Kidney (tissue), 14 donors: Measurements from ENCODE around the gene ALAS1. TPM values are rescaled to one million over a fixed set of nuclear protein-coding genes. Genes with fewer than 3 reads are reported as not detected.

Source experiments
- DNase-seq, 5 donors: peaks; one replicate each; pipeline ENCODE4 v3.0.0-alpha.2; 2013 to 2020
- FAIRE-seq: peaks from 2 replicates; lab custom pipeline; 2012; peaks lifted over from hg19 to GRCh38; lab: Jason Lieb, UNC
- H3K27ac ChIP-seq, 2 donors: one replicate each; pipeline ENCODE4 v1.7.0; 2013; ENCODE audit warnings: low read depth in 2 of 2, low read length in 2 of 2, inconsistent platforms in 1 of 2
- H3K27me3 ChIP-seq: one replicate; pipeline ENCODE4 v1.7.1; 2013; ENCODE audit warnings: low read length, inconsistent platforms; ENCODE audit not compliant: control insufficient read depth, insufficient read depth
- H3K36me3 ChIP-seq, 3 donors: one replicate each; pipeline versions ENCODE4 v1.7.0 to v1.7.1; 2013; ENCODE audit warnings: low read length in 3 of 3, control low read depth in 1 of 3, inconsistent platforms in 1 of 3; ENCODE audit not compliant: insufficient read depth in 3 of 3, control insufficient read depth in 2 of 3
- H3K4me1 ChIP-seq, 3 donors: one replicate each; pipeline versions ENCODE4 v1.7.0 to v1.7.1; 2013; ENCODE audit warnings: low read length in 3 of 3, inconsistent platforms in 1 of 3, low read depth in 1 of 3; ENCODE audit not compliant: control insufficient read depth in 2 of 3, insufficient read depth in 2 of 3
- H3K4me3 ChIP-seq, 3 donors: one replicate each; pipeline versions ENCODE4 v1.7.0 to v1.8.1; 2013; ENCODE audit warnings: low read length in 3 of 3, control low read depth in 1 of 3, inconsistent platforms in 1 of 3
- H3K9ac ChIP-seq, 3 donors: one replicate each; pipeline versions ENCODE4 v1.7.0 to v1.7.1; 2013; ENCODE audit warnings: low read length in 3 of 3, control low read depth in 1 of 3, inconsistent platforms in 1 of 3
- H3K9me3 ChIP-seq, 3 donors: one replicate each; pipeline versions ENCODE4 v1.7.0 to v1.7.1; 2013; ENCODE audit warnings: low read length in 3 of 3, control low read depth in 1 of 3, inconsistent platforms in 1 of 3; ENCODE audit not compliant: control insufficient read depth in 2 of 3, insufficient read depth in 1 of 3
- CTCF ChIP-seq: IDR thresholded peaks from 3 replicates; pipeline ENCODE4 v1.5.1; 2012; ENCODE audit warnings: mild to moderate bottlenecking, moderate library complexity, borderline replicate concordance; ENCODE audit not compliant: insufficient read depth; ENCODE audit errors: extremely low read depth
- intact Hi-C: fragments of 100-400 bp; cut with DNase I; formaldehyde crosslinking; loops from one replicate; pipeline ENCODE4 v1.11.1; 2022
- polyA plus RNA-seq: library from polyadenylated mRNA; stranded (reverse); fragments of 350-450 nt; fragmentation: Illumina TruSeq; extraction: RNeasy Lipid Tissue Mini Kit (QIAGEN cat#74804); gene quantifications from one replicate; pipeline ENCODE4 v1.2.3, GENCODE V29; 2014; ENCODE audit warnings: low read depth, low replicate concordance; ENCODE audit not compliant: insufficient read depth
- total RNA-seq: library from RNA; stranded (reverse); fragmentation: NEBNext Ultra II Directional; extraction: Animal tissue kit (Norgen Biotek cat#: 25700); gene quantifications from one replicate; pipeline ENCODE4 v1.2.1, GENCODE V29; 2021
- donor health status: control.
- donor health status: control.
- donor health status: control.
- donor health status: control.
- donor health status: control.
- donor health status: DM: yes; HTN: yes; CAD: no.
- donor health status: Normal renal cell carcinoma (clear cell type).

ALAS1 gene
- total and polyA plus RNA-seq, 2 donors from 2014 or later, result 42.8 to 77.2 TPM

DNA sequence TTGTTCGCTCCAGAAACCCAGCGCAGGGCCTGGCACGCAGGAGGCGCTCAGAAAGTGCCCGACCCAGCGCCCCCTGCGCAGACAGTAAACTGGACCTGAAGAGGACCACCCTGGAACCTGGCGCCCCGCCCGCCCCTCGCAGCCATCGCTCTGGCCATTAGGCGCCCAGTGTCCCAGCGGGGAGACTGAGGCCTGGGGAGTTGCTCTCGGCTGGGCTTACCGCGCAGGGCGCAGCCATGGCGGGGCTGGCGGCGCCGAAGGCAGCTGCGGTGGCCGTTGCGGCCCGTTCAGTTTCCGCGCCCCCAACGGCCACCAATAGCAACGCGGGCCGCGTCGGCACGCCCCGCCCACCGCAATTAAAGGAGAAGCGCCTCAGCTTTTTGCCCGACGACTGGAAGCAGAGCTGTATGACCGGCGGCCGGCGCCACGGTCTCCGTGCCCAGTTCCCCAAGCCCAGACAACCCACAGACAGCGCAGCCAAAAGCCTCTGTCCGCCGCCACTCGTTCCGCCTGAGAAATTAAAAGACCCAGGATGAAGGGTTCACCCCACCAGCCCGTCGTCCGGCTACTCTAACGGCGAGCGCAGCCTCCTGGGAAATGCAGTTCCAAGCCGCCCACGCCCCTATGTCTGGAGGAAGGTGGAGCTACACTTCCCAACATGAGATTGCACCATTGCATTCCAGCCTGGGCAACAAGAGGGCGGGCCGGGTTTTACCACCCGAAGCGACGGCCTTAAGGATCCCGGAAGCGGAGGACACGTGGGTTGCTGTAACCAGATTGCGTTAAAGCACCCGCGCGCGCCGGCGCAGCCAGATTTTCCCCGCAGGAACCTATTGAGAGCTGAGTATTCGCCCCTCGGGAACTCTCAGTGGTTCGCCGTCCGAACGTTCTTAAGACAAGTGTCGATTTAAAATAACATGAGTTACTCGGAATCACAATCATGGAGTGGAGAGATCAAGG, 43.5 kb upstream of the ALAS1 start, which contains the start of gene POC1A:
TSS of gene POC1A (minus strand) at position 289 of the 960 bp plus-strand sequence. CDS start at position 238, 51 bp downstream.
- DNase-seq (peak; percentile 96 to 98 (median 98)), FAIRE-seq (peak; percentile 41)
- peak within 1 kb of the TSS; percentile 71 to 78 (median 76) for H3K4me3 ChIP-seq
- H3K27ac ChIP-seq, result peak within 1 kb of the TSS; percentile 78 to 89
- TF ChIP-seq CTCF, result no peak
- H3K27me3 ChIP-seq, result no peaks in the 10 kb centered on the region
- intact Hi-C loops, result no loop called here
- H3K36me3 ChIP-seq, result no peaks in the 10 kb centered on the region
- H3K4me1 ChIP-seq, result peaks cover 0 to 8% (median 0%) of the 10 kb centered on the region in 3 donors
- H3K9ac ChIP-seq, result peak within 1 kb of the TSS; percentile 52 to 74 (median 72)
- H3K9me3 ChIP-seq, result no peaks in the 10 kb centered on the region

DNA sequence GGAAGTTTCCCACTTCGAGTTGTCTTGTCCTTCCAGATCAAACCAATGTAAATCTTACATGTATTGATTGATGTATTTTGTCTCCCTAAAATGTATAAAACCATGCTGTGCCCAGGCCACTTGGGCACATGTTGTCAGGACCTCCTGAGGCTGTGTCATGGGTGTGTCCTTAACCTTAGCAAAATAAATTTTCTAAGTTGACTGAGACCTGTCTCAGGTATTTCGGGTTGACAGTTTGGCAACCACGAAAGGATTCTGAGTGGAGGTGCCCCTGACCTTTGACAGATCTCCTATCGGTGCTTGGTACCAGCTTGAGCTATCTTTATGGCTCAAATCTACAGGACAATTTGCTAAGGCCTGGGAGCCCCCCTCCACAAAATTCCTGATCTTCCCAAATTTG, 42.0 kb upstream of the ALAS1 start:
- DNase-seq, result no peak
- FAIRE-seq, result no peak
- no peaks in the 10 kb centered on the region for H3K27me3 ChIP-seq
- H3K4me3 ChIP-seq, result no peak overlapping the region
- H3K36me3 ChIP-seq, result no peaks in the 10 kb centered on the region
- no peak overlapping the region for H3K27ac ChIP-seq
- no peaks in the 10 kb centered on the region for H3K9me3 ChIP-seq
- TF ChIP-seq CTCF, result no peak
- intact Hi-C loops, result no loop called here
- peaks cover 0 to 8% (median 0%) of the 10 kb centered on the region in 3 donors for H3K4me1 ChIP-seq
- H3K9ac ChIP-seq, result no peak overlapping the region

DNA sequence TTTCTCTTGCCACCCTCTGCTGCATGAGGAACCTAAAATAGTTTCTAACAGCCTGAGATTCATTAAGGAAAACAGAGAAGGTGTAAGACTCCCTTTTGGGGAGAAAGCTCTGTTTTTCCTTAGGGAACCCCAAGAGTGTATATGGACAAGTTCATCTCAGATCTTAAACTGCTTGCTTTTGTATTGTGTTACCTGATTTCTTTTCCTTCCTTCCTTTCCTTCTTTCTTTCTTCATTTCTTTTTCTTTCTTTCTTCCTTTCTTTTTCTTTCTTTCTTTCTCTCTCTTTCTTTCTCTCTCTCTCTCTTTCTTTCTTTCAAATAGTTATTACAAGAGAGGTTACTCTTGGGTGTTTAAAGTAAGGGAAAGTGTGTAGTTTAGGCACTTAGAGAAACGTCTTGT, 38.5 kb upstream of the ALAS1 start:
- no peaks in the 10 kb centered on the region for H3K27me3 ChIP-seq
- H3K36me3 ChIP-seq, result no peaks in the 10 kb centered on the region
- FAIRE-seq (no peak), DNase-seq (no peak)
- TF ChIP-seq CTCF, result no peak
- intact Hi-C loops, result no loop called here
- H3K4me3 ChIP-seq, result no peak overlapping the region
- no peak overlapping the region for H3K27ac ChIP-seq
- no peak overlapping the region for H3K9ac ChIP-seq
- no peaks in the 10 kb centered on the region for H3K9me3 ChIP-seq
- no peaks in the 10 kb centered on the region for H3K4me1 ChIP-seq
